ENCODE results near the gene SEMA4D. TPM values are rescaled to one million over a fixed set of nuclear protein-coding genes. Genes with fewer than 3 reads are reported as not detected.

The SEMA4D gene
- total RNA-seq, 1 donor from 2014 or later: 13.5 TPM

DNA sequence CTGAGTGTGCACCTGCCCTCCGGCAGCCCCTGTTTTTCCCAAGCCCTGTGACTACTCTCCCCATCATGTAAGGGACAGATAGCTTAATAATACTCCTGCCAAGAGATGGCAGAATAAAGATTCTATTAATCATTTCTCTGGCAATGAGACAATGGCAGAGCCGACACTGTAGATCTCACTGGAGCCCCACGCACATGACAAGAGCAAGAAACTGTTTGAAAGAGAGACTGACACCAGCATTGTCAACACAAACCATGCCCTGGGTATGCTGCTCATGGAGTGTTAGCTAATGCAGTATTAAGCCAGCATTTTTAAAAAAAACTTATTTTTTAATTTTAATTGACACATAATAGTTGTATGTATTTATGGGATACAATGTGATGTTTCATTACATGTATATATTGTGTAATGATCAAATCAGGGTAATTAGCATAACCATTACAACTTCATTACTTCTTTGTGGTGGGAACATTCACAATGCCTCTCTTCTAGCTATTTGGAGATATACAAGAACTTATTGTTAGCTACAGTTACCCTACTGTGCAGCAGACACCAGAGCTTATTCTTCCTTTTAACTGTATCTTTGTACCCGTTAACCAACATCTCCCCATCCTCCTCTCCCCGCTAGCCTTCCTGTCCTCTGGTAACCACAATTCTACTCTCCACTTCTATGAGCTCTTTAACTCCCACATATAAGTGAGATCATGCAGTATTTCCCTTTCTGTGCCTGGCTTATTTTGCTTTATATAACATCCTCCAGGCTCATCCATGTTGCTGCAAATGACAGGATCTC, 31.5 kb upstream of the SEMA4D start:
- intact Hi-C loops (cut with DNase I): no loop called here
- H3K4me1 ChIP-seq: no peaks in the 10 kb centered on the region
- H3K36me3 ChIP-seq: no peaks in the 10 kb centered on the region
- TF ChIP-seq, protein P1, sequence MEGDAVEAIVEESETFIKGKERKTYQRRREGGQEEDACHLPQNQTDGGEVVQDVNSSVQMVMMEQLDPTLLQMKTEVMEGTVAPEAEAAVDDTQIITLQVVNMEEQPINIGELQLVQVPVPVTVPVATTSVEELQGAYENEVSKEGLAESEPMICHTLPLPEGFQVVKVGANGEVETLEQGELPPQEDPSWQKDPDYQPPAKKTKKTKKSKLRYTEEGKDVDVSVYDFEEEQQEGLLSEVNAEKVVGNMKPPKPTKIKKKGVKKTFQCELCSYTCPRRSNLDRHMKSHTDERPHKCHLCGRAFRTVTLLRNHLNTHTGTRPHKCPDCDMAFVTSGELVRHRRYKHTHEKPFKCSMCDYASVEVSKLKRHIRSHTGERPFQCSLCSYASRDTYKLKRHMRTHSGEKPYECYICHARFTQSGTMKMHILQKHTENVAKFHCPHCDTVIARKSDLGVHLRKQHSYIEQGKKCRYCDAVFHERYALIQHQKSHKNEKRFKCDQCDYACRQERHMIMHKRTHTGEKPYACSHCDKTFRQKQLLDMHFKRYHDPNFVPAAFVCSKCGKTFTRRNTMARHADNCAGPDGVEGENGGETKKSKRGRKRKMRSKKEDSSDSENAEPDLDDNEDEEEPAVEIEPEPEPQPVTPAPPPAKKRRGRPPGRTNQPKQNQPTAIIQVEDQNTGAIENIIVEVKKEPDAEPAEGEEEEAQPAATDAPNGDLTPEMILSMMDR (IDR thresholded peaks at IDR 0.05): no peak
- H3K4me3 ChIP-seq: no peak overlapping the region
- DNase-seq (ENCODE audit: low spot score in 2 of 2): no peak
- H3K27ac ChIP-seq: no peak overlapping the region
- no peaks in the 10 kb centered on the region for H3K9me3 ChIP-seq
- no peaks in the 10 kb centered on the region for H3K27me3 ChIP-seq

DNA sequence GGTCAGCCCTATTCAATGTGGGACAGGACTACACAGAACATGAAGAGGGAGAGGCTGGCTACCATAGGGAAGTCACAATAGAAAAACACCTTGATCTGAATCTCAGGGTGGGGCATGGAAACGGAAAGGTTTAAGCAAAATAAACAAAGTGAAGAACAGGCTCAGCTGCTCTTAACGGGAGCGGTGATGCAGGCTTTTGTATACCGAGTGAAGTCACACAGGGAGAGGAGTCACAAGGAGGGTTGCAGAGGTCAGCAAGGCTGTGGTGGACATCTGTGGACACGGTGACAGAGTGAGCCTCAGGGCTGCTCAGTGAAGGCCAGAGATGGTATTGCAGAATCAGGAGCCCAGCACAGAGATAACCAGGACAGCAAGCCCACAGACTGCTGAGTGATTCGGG, 30.6 kb upstream of the SEMA4D start:
- Histone ChIP-seq H3K4me3 (no peak overlapping the region), H3K27me3 (no peaks in the 10 kb centered on the region), H3K9me3 (no peaks in the 10 kb centered on the region), H3K27ac (no peak overlapping the region), H3K4me1 (no peaks in the 10 kb centered on the region), H3K36me3 (no peaks in the 10 kb centered on the region)
- TF ChIP-seq, protein P1 (IDR thresholded peaks at IDR 0.05): no peak
- DNase-seq (ENCODE audit: low spot score in 2 of 2): no peak
- intact Hi-C loops (cut with DNase I): no loop called here

DNA sequence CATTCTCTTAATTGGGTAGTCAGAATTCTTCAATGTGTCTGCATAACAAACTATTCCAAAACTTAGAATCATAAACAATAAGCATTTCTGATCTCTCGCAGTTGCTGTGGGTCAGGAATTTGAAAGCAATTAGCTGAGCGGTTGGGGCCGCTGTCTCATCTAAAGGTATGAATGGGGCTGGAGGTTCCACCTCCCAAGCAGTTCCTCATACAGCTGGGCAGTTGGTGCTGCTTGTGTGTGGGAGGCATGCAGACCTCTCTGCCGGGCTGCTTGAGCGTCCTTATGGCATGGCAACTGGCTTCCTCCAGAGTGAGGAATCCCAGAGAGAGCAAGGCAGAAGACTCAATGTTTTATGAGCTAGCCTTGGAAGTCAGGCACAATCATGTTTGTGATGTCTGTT, 30.2 kb upstream of the SEMA4D start:
- no peak for DNase-seq (ENCODE audit: low spot score in 2 of 2)
- intact Hi-C loops (cut with DNase I): no loop called here
- Histone ChIP-seq H3K4me3 (no peak overlapping the region), H3K27ac (no peak overlapping the region), H3K36me3 (no peaks in the 10 kb centered on the region), H3K27me3 (no peaks in the 10 kb centered on the region), H3K4me1 (no peaks in the 10 kb centered on the region), H3K9me3 (no peaks in the 10 kb centered on the region)
- TF ChIP-seq, protein P1 (IDR thresholded peaks at IDR 0.05): no peak

DNA sequence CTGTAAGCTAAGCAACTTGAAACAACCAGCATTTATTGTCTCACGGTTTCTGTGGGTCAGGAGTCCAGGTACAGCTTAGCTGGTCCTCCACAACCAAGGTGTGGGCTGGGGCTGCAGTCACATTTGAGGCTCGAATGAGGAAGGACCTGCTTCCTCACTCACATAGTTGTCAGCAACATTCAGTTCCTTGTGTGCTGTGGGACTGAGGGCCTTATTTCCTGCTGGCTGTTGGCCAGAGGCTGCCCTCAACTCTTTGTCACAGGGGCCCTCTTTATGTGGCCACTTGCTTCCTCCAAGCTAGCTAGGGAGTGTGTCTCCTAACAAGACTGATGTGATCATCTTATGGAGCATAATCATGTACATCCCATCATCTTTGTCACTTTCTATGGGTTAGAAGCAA, 29.2 kb upstream of the SEMA4D start:
- no peaks in the 10 kb centered on the region for H3K9me3 ChIP-seq
- no peak overlapping the region for H3K4me3 ChIP-seq
- H3K4me1 ChIP-seq: no peaks in the 10 kb centered on the region
- DNase-seq (ENCODE audit: low spot score in 2 of 2): peak; percentile 35 to 68
- no peak overlapping the region for H3K27ac ChIP-seq
- TF ChIP-seq, protein P1 (IDR thresholded peaks at IDR 0.05): no peak
- no peaks in the 10 kb centered on the region for H3K27me3 ChIP-seq
- no peaks in the 10 kb centered on the region for H3K36me3 ChIP-seq
- intact Hi-C loops (cut with DNase I): no loop called here

DNA sequence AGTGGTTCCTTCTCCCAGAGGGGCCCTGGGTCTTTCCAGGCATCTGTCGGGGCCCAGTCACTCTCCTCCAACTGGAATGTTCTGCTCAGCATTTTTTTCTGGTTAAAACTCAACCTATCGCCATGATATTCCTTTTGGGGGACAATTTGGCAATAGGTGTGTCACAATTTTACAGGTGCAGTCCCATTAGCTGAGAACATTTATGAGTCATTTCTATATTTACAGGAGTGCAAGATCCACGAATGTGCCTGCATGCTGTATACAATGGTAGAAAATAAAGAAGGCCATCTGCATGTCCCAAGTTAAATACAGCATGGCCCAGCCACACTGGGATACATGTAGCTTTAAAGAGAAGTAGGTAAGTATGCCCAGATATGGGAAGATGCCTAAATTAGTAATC, 28.8 kb upstream of the SEMA4D start:
- H3K4me1 ChIP-seq: no peaks in the 10 kb centered on the region
- H3K27ac ChIP-seq: no peak overlapping the region
- DNase-seq (ENCODE audit: low spot score in 2 of 2): no peak
- H3K36me3 ChIP-seq: no peaks in the 10 kb centered on the region
- H3K4me3 ChIP-seq: no peak overlapping the region
- TF ChIP-seq, protein P1 (IDR thresholded peaks at IDR 0.05): no peak
- H3K9me3 ChIP-seq: no peaks in the 10 kb centered on the region
- intact Hi-C loops (cut with DNase I): no loop called here
- H3K27me3 ChIP-seq: no peaks in the 10 kb centered on the region

Data from ascending aorta (tissue), 2 donors.